Stimulated activated CD4-positive, alpha-beta T cell treated with anti-CD3 and anti-CD28 coated beads, TNF-alpha, amount 100 ng/mL, for 4 hours (primary cell): ENCODE measurements around the gene UNC45B.
"Not testable (repeated sequence)": the region's sequence is repeated elsewhere in the genome, so short reads cannot be mapped to it uniquely, and the experiment has no call there.

Source experiments
- DNase-seq, 3 experiments: peaks; one replicate each; pipeline ENCODE4 v3.0.0-alpha.2; 2020; ENCODE audit warnings: low read depth in 3 of 3

UNC45B gene

GRCh38 chr17:35171834-35172233, 24.2 kb downstream of the UNC45B start:
- DNase-seq, result no peak

DNA sequence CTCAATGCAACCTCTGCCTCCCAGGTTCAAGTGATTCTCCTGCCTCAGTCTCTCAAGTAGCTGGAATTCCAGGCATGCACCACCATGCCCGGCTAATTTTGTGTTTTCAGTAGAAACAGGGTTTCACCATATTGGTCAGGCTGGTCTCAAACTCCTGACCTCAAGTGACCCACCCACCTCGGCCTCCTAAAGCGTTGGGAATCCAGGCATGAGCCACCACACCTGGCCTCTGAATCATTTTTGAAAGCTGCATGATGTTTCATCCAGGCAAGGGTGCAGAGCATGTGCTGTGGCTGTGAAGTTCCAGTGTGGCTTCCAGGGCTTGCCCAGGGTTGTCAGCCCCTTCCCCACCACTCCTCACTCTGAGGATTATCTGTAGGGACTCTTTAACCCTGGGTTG, 24.7 kb downstream of the UNC45B start:
- DNase-seq, result not testable (repeated sequence)

DNA sequence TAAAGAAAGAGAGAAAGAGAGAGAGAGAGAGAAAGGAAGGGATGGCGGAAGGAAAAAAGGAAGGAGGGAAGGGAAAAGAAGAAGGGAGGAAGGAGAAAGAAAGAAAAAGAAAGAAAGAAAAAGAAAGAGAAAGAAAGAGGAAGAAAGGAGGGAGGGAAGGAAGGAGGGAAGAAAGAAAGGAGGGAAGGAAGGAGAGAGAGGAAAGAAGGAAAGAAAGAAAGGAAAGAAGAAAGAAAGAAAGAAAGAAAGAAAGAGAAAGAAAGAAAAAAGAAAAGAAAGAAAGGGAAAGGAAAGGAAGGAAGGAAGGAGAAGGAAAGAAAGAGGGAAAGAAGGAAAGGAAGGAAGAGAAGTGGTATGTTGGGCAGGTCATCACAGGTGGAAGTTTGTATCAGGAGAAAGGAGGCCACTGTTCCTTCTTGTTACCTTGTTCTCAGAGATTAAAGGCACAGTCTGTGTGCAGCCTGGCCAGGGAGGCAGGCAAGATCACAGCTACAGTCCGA, 27.3 kb downstream of the UNC45B start:
- DNase-seq, result no peak

GRCh38 chr17:35175638-35176415, 28.2 kb downstream of the UNC45B start:
- no peak for DNase-seq

DNA sequence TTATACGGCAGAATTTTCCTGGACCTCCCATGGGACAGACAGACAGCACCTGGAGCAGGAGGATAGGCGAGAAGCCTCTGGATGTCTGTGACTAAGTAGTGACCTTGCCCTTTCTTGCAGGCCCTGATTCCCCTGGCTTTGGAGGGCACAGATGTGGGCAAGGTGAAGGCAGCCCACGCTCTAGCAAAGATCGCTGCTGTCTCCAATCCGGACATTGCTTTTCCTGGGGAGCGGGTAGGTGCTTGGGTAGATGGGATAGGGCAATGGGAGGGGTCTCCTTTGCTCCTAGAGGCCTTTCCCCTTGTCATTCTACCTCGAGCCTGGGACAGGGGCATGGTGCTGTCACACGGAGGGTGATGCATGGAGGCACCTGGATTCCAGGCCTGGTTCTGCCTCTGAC, 29.3 kb downstream of the UNC45B start:
- DNase-seq, result no peak

DNA sequence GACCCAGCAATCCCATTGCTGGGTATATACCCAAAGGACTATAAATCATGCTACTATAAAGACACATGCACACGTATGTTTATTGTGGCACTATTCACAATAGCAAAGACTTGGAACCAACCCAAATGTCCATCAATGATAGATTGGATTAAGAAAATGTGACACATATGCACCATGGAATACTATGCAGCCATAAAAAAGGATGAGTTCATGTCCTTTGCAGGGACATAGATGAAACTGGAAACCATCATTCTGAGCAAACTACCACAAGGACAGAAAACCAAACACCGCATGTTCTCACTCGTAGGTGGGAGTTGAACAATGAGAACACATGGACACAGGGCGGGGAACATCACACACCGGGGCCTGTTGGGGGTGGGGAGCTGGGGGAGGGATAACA, 31.8 kb downstream of the UNC45B start:
- not testable (repeated sequence) for DNase-seq

- DNase-seq, result no peak
Observed at GRCh38 chr17:35183332-35183731, 35.7 kb downstream of the UNC45B start.

- DNase-seq, result no peak
Observed at GRCh38 chr17:35184274-35184673, 36.7 kb downstream of the UNC45B start.

DNA sequence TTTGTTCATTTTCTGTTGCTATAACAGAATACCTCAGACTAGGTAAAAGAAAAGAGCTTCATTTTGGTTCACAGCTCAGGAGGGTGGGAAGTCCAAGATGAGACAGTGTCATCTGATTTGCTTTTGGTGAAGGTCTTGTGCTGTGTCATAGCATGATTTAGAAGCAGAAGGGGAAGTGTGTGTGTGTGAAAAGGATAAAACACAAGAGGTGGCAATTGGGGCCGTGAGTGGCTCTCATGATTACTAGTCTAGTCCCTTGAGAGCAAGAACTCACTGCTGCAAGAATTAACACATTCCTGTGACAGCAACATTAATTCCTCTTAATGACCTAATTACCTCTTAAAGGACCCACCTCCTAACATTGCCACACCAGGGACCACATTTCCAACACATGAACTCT, 38.2 kb downstream of the UNC45B start:
- no peak for DNase-seq

DNA sequence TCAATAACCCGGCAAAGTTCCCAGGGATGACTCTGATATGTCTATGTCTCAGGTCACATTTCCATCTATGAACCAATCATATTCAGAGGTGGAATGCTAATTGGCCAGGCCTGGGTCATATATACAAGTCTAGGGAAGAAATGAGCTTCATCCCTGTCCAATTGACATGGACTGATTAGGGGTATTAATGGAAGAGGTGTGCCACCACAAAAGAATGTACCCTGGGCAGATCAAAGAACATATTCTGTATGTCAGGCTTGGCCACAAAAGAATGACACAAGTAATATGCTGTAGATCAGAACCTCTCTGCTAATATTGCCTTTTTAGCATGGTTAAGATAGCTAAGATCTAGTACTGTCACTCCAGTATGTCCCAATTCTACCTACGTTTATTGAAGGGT, 39.9 kb downstream of the UNC45B start:
- no peak for DNase-seq

DNA sequence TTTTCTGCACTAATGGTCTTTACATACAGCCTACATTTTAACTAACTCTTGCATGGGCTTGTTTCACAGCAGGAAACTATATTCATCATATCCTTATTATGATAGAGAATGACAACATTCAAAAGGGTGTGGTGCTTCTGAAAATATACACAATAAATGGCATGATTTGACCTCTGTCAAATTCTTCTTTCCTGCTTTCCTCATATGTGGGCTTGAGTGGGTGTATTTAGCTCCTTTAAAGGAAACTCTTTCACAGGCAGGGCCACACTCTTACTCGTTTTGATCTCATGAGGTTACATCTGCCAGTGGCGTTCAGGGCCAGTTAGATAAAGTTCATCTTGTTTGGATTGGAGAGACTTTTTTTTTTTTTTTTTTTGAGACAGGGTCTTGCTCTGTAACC, 40.5 kb downstream of the UNC45B start:
- no peak for DNase-seq

DNA sequence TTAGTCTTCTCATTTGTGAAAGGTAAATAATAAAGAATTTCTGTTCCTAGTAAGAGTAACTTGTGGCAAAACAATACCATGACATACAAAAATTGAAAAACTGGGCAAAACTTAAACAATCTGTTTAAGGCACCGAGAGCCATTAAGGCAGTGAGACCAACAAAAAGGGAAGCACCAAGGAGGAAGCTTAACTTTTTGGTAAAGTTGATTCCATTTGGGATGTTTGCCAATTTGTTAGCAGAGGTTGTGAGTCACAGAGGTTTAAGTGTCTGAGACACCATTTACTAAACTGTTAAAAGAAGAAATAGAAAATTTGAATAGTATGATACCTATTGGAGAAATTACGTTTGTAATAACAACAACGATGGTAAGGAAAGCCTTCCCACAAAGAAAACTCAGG, 41.7 kb downstream of the UNC45B start:
- no peak for DNase-seq

DNA sequence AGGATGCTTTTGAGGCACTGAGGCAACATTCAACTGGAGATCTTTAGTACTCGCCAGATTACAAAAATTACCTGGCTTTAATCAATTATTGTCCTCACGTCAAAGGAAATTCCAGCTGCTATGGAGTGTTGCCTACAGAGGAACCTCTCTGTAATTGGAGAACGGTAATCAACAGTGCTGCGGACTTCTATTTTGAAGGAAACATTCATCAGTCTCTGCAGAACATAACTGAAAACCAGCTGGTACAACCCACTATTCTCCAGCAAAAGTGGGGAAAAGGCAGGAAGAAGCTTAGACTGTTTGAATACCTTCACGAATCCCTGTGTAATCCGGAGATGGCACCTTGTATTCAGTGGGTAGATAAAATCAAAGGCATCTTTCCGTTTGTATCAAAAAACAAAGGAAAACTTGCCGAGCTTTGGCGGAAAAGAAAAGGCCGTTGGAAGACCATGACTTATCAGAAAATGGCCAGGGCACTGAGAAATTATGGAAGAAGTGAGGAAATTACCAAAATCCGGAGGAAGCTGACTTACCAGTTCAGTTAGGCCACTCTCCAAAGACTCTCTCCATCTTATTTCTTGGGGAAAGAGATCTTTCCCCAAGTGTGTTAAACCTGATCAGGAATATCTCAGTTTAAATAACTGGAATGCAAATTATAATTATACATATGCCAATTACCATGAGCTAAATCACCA, 43.5 kb downstream of the UNC45B start:
- DNase-seq, result no peak

GRCh38 chr17:35192708-35193107, 45.1 kb downstream of the UNC45B start:
- no peak for DNase-seq

- DNase-seq, result not testable (repeated sequence)
Observed at GRCh38 chr17:35194001-35194400, 46.4 kb downstream of the UNC45B start, which contains the start of gene SLC35G3. SLC35G3 (minus strand) TSS chr17:35194393; CDS start chr17:35194307, 86 bp downstream.

- not testable (repeated sequence) for DNase-seq
Observed at GRCh38 chr17:35195062-35195461, 47.4 kb downstream of the UNC45B start.

DNA sequence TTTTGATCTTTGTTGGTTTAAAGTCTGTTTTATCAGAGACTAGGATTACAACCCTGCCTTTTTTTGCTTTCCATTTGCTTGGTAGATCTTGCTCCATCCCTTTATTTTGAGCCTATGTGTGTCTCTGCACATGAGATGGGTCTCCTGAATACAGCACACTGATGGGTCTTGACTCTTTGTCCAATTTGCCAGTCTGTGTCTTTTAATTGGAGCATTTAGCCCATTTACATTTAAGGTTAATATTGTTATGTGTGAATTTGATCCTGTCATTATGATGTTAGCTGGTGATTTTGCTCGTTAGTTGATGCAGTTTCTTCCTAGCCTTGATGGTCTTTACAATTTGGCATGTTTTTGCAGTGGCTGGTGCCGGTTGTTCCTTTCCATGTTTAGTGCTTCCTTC, 55.0 kb downstream of the UNC45B start:
- DNase-seq, result not testable (repeated sequence)

DNA sequence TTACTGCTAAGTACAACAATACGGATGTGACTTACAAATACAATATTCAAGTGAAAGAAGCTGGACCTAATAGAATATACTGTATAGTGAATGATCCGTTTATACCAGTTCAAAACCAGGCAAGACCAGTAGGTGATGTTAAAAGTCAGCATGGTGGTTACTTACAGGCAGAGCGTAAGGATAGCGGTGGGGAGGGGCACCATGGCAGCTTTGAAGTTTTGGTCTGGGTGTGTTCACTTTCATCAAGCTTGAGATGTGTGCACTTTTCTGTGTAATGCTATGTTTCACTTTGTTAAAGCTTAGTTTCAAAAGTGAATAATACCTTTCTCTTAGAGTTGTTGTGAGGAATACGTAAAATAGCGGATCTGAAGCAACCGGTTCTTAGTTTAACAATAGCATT, 63.1 kb downstream of the UNC45B start:
- no peak for DNase-seq

DNA sequence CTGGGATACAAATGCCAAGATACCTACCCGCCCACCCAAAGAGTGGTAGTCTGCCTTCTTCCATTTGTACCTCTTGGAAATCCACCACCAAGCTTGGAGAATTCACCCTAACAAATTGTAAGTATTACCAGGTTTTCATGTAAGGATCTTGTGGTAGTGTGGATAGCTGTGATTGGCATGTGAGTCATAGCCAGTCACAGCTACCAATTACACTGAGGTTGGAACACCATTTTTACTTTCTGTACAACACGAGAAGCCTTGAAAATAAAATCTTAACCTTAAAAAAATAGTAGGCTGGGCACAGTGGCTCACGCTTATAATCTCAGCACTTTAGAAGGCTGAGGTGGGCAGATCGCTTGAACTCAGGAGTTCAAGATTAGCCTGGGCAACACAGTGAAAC, 65.1 kb downstream of the UNC45B start:
- no peak for DNase-seq

DNA sequence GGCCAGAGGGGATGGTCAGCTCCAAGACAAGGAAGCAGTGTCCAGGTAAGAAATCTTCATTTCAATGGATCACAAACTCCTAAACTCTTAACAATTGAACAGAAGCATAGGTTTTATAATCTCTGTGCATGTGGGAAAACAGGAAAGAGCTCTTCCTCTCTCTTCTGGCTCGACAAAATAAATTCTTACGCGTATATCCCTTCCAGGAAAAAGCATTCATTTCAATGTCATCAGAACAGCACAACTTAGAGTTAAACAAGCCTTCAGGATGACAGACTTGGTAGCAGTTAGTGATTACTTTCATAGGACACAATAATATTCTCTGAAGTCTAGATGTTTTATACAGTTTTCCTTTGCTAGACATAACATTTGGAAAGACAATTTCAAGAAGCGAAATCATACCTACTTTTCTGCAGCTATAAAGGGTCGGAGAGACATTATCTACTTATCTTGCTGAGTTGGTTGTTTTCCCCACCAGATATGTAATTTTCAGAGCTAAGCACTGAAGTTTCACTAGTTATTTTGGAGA, 65.9 kb downstream of the UNC45B start:
- no peak for DNase-seq

DNA sequence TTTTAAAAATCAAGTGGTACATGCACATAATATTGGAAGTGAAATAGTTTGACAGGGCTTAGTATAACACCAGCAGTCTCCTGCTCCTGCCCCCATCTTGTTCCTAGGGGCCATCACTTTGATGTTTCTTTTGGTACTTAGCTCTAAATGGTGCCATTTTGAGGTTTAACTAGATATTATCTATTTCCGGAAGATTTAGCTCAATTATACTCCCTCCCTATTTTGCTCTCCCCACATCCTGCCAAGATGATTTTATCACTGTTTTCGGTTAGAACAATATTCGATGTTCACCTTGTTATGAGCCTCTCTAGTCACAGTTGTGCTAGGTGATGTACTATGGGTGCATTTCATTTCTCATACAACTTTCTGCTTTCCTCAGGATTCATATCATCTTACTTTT, 66.6 kb downstream of the UNC45B start:
- DNase-seq, result no peak

GRCh38 chr17:35214631-35215273, 67.1 kb downstream of the UNC45B start:
- no peak for DNase-seq
